Measurements from ENCODE around the gene CHCHD3.

The CHCHD3 gene

DNA sequence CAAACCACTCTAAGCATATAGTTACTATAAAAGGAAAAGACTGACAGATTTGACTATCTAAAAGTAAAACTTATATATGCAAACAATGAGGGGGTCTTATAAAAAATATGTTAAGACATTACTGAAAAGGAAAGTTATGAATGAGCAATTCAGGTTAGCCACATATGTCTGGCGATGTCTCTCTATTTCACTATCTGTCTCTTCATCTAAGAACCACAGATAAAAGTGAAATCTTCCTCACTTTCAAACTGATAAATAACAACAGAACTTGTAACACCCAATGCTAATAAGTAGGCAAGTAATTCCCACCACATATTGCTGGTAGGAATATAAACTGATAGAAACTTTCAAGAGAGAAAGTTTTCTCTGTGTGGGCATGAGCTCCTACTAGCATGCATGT, 138.2 kb downstream of the CHCHD3 start:
- H3K4me3 ChIP-seq (ENCODE audit: low read depth, low read length): no peak overlapping the region
- TF ChIP-seq CTCF (IDR thresholded peaks at IDR 0.05; ENCODE audit: low read depth, low read length): no peak

DNA sequence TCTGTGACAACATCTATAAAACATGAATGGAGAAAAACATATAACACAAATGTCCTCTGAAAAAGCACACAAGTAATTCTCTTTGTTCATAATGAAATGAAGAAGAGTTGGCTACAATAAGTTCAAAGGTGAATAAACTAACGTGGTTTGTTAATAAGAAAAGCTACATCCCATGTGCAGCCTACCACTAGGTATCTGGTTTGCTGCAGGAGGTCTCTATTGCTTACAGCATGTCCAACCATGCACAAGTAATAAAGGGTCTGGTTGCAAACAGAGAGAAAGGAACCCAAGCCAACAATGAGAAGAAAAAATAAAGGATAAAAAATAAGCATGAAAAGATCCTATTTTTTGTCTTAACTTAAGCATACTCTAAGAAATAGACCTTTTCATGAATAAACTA, 139.2 kb downstream of the CHCHD3 start:
- no peak overlapping the region for H3K4me3 ChIP-seq (ENCODE audit: low read depth, low read length)
- TF ChIP-seq CTCF (IDR thresholded peaks at IDR 0.05; ENCODE audit: low read depth, low read length): no peak

DNA sequence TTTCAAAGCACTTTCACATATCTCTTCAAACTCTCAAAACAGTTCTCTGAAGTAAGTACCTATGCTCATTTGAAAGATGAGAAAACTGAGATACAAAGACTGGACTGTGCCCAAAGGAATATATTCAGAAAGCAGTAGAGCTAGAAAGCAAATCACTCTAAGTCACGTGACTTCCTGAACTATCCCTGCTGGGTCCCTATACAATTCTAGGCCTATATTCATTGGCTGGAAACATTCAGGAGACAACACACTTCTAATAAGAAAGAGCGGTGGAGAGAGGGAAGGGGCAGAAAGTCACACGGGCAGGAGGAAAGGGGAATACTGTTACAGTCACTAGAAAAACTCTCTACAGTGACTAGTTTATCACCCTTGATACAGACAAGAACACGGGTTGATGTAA, 140.0 kb downstream of the CHCHD3 start:
- no peak for TF ChIP-seq CTCF (IDR thresholded peaks at IDR 0.05; ENCODE audit: low read depth, low read length)
- no peak overlapping the region for H3K4me3 ChIP-seq (ENCODE audit: low read depth, low read length)

GRCh38 chr7:132941428-132941827, 140.5 kb downstream of the CHCHD3 start:
- no peak for TF ChIP-seq CTCF (IDR thresholded peaks at IDR 0.05; ENCODE audit: low read depth, low read length)
- no peak overlapping the region for H3K4me3 ChIP-seq (ENCODE audit: low read depth, low read length)

DNA sequence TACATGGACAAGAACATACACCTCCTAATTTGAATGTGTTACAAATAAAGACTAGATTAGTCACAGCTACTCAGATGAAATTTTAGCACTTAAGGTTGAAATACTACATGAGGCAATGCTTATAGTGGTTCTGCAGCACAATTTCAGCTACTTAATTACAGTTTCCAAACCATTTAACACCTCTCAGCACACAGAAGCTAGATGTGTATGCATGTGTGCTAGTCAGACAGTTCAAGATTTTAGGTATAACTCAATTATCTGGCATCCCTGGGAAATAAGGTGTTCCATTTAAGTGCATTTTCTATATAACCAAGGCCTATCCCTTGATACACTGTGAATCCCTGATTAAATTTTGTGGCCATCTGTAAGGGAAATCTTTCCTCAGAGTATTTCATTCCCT, 141.8 kb downstream of the CHCHD3 start:
- no peak for TF ChIP-seq CTCF (IDR thresholded peaks at IDR 0.05; ENCODE audit: low read depth, low read length)
- H3K4me3 ChIP-seq (ENCODE audit: low read depth, low read length): no peak overlapping the region

DNA sequence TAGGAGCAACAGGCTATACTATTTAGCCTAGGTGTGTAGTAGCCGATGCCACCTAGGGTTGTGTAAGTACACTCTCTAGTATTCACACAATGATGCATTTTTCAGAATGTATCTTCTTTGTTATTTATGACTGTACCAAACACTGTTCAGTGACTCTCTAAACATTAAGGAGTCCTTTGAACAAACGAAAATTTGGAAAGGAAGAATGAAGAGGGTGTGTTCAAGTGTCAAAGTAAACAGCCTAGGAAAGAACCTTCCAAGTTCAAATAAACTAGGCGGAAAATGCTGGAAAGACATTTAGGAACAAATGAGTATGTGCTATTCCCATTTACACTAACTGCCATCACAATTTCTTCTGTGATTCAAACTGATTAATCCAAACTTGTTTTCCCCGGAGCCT, 142.4 kb downstream of the CHCHD3 start:
- TF ChIP-seq CTCF (IDR thresholded peaks at IDR 0.05; ENCODE audit: low read depth, low read length): no peak

GRCh38 chr7:132937286-132937685, 144.6 kb downstream of the CHCHD3 start:
- TF ChIP-seq CTCF (IDR thresholded peaks at IDR 0.05; ENCODE audit: low read depth, low read length): no peak
- no peak overlapping the region for H3K4me3 ChIP-seq (ENCODE audit: low read depth, low read length)

More for the DNA sequence above, 142.4 kb downstream of the CHCHD3 start:
- H3K4me3 ChIP-seq (ENCODE audit: low read depth, low read length): no peak overlapping the region
